ENCODE data around the gene MAP3K5. TPM values are rescaled to one million over a fixed set of nuclear protein-coding genes. Genes with fewer than 3 reads are reported as not detected.

MAP3K5 gene
- total and polyA plus RNA-seq, 2 of the 8 experiments (the other 6 are each of a cell fraction or from before 2014, with no cell fraction given): 0.63 to 2.6 TPM

- no peak overlapping the region for H2BK5ac ChIP-seq (ENCODE audit: low read depth, low read length)
- WGBS, 2 experiments (ENCODE audit: extremely low coverage in 1 of 2, insufficient coverage in 1 of 2, insufficient read length in 1 of 2, insufficient replicate concordance in 2 of 2, low coverage in 1 of 2, low lambda C conversion rate in 2 of 2, missing lambda C conversion rate in 1 of 2): 89% methylated on average over 2 of the region's 2 CpGs; no CpG with 5 or more reads in 1 of the 2 experiments
- H3K56ac ChIP-seq (replicated peaks; ENCODE audit: insufficient read length, low read depth, low read length): no peak overlapping the region
- CTCF ChIA-PET (ENCODE audit: partially characterized antibody): interaction anchor here (0.6 to 1.2 kb wide), 5 partner anchors 27 to 1433 kb away, joined by 3 read pairs; partner anchors contain the start of gene SLC35D3
- FAIRE-seq (no peak), DNase-seq (ENCODE audit: low read depth in 1 of 2, low spot score in 2 of 2) (no peak)
- H2BK120ac ChIP-seq (replicated peaks; ENCODE audit: low read depth, low read length): no peak overlapping the region
- no peaks in the 10 kb centered on the region for H4K20me1 ChIP-seq (replicated peaks in 1 of 2; ENCODE audit: control insufficient read depth in 1 of 2, insufficient read depth in 2 of 2, low read length in 2 of 2)
- H3K27ac ChIP-seq (ENCODE audit: low read depth, low read length): no peak overlapping the region
- no peaks in the 10 kb centered on the region for H3K36me3 ChIP-seq (ENCODE audit: control insufficient read depth in 2 of 4, insufficient read depth in 4 of 4, low read length in 3 of 4)
- no peak for TF ChIP-seq SIX5 (IDR thresholded peaks at IDR 0.05; ENCODE audit: low read depth, low read length)
- no peak for TF ChIP-seq BRCA1 (IDR thresholded peaks at IDR 0.05; ENCODE audit: low read depth, low read length)
- TF ChIP-seq CEBPB (IDR thresholded peaks at IDR 0.05; ENCODE audit: low read depth, low read length): no peak
- TF ChIP-seq JUND (IDR thresholded peaks at IDR 0.05; ENCODE audit: low read length): no peak
- TF ChIP-seq SIN3A (conservative IDR thresholded peaks at IDR 0.05 in 1 of 2, IDR thresholded peaks at IDR 0.05 in 1 of 2; ENCODE audit: low read depth in 1 of 2, low read length in 2 of 2): no peak
- H2AFZ ChIP-seq (ENCODE audit: low read length): no peak overlapping the region
- H3K27me3 ChIP-seq (replicated peaks in 1 of 4; ENCODE audit: control insufficient read depth in 3 of 4, extremely low read depth in 1 of 4, insufficient read depth in 3 of 4, low read length in 3 of 4): no peaks in the 10 kb centered on the region
- no peak overlapping the region for H2AK5ac ChIP-seq (ENCODE audit: low read depth, low read length)
- no peak overlapping the region for H3K23ac ChIP-seq (ENCODE audit: insufficient read length)
- no peaks in the 10 kb centered on the region for H3K79me2 ChIP-seq (ENCODE audit: control insufficient read depth in 1 of 2, insufficient read depth in 2 of 2, low read length in 2 of 2)
- POLR2A ChIA-PET (ENCODE audit: partially characterized antibody): no interaction called here
- no peak overlapping the region for H2BK15ac ChIP-seq (ENCODE audit: low read length)
- no peak overlapping the region for H3K9ac ChIP-seq (replicated peaks in 1 of 4; ENCODE audit: extremely low read depth in 1 of 4, low read depth in 3 of 4, low read length in 3 of 4)
- no peak overlapping the region for H3K4me2 ChIP-seq (ENCODE audit: insufficient read depth in 1 of 2, low read depth in 2 of 2, low read length in 2 of 2)
- no peaks in the 10 kb centered on the region for H3K4me1 ChIP-seq (replicated peaks in 1 of 4; ENCODE audit: control insufficient read depth in 3 of 4, insufficient read depth in 4 of 4, low read length in 3 of 4)
- H3K23me2 ChIP-seq (ENCODE audit: low read depth, low read length): no peaks in the 10 kb centered on the region
- no peak overlapping the region for H2BK12ac ChIP-seq (ENCODE audit: low read depth, low read length)
- no peak overlapping the region for H3K4ac ChIP-seq (replicated peaks; ENCODE audit: insufficient read length, low read depth, low read length)
- H3K14ac ChIP-seq (ENCODE audit: insufficient read length): no peak overlapping the region
- no peak overlapping the region for H2BK20ac ChIP-seq (ENCODE audit: low read length)
- H3K18ac ChIP-seq (ENCODE audit: extremely low read depth, low read length): no peak overlapping the region
- no peak overlapping the region for H4K5ac ChIP-seq (ENCODE audit: insufficient read length, low read depth, low read length)
- no peak overlapping the region for H4K8ac ChIP-seq (ENCODE audit: extremely low read depth, insufficient read depth, low read length)
- no peak overlapping the region for H4K91ac ChIP-seq (replicated peaks; ENCODE audit: insufficient read length, low read length)
- no peaks in the 10 kb centered on the region for H3K79me1 ChIP-seq (ENCODE audit: low read depth, low read length)
- peaks cover 0 to 7% of the 10 kb centered on the region in 2 experiments; a peak in 1 of 4 replicates for H3K9me3 ChIP-seq (ENCODE audit: insufficient read depth in 2 of 2, low read depth in 1 of 2, low read length in 1 of 2)
- no peak overlapping the region for H3K4me3 ChIP-seq (ENCODE audit: extremely low read depth in 1 of 4, insufficient read depth in 2 of 4, low read depth in 3 of 4, low read length in 4 of 4)
Measured at GRCh38 chr6:136579800-136580199, 212.5 kb downstream of the MAP3K5 start.

All from H1 (cell line).